Activated CD8-positive, alpha-beta memory T cell treated with anti-CD3 and anti-CD28 coated beads, Interleukin-2, amount 50 U/mL, for 4 hours (primary cell): ENCODE results near the gene ACOT7.

Source experiments
- DNase-seq: peaks from one replicate; pipeline ENCODE4 v3.0.0-alpha.2; 2020

Gene ACOT7

GRCh38 chr1:6307099-6307498, 86.5 kb downstream of the ACOT7 start:
- DNase-seq: no peak

- DNase-seq: no peak
Measured at GRCh38 chr1:6303397-6304012, 90.1 kb downstream of the ACOT7 start.

DNA sequence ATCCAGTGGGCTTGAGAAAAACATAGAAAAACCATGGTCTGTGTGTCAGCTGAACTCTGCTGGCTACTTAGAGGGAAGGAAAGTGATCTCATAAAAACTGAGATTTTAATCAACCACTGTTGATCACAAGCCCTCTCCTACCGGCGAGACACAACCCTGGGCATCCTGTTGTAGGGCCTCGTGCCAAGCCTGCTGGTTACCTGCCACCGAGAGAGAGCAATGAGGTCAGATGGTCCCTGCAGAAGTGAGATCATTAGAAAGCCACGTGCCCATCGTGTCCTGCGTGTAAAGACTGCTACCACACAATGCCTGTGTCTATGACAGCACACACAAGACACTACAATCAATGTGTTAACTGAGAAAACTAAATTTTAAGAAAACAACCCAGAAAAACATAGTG, 91.0 kb downstream of the ACOT7 start:
- no peak for DNase-seq

DNA sequence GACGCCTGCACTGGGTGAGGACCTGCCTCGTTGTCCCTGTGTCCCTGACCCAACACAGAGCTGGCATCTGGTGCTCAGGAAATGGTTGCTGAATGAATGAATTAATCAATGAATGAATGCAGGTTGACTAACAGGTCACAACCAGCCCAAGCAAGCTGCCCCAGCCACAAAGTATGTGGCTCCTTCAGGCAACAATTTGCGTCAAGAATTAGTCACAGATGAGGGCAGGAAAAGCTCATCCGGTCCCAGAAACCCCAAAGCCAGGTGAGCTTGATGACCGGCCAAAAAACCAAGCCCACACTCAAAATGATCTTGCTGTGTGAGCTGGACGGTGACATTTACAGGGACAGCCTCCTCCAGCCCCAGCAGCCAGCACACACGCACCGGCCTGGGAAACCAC, 92.0 kb downstream of the ACOT7 start:
- DNase-seq: no peak

DNA sequence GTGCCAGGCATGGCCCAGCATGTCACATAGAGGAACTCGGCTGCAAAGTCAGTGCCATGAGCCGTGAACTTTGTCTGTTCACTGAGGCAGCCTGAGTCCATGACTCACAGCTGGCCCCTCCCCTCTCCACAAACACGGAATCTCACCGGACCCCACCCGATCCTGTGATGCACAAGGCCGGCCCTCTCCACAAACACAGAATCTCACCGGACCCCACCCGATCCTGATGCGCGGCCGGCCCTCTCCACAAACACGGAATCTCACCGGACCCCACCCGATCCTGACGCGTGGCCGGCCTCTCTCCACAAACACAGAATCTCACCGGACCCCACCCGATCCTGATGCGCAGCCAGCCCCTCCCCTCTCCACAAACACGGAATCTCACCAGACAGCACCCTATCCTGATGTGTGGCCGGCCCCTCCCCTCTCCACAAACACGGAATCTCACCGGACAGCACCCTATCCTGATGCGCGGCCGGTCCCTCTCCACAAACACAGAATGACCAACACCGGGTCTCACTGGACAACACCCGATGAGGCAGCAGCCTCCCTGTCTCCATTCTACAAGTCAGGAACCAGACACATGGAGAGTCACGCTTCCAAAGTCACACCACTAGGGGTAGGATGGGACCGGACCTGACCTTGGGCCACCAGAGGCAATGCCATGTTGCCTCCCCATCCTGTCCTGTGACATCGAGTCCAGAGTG, 93.1 kb downstream of the ACOT7 start:
- no peak for DNase-seq

DNA sequence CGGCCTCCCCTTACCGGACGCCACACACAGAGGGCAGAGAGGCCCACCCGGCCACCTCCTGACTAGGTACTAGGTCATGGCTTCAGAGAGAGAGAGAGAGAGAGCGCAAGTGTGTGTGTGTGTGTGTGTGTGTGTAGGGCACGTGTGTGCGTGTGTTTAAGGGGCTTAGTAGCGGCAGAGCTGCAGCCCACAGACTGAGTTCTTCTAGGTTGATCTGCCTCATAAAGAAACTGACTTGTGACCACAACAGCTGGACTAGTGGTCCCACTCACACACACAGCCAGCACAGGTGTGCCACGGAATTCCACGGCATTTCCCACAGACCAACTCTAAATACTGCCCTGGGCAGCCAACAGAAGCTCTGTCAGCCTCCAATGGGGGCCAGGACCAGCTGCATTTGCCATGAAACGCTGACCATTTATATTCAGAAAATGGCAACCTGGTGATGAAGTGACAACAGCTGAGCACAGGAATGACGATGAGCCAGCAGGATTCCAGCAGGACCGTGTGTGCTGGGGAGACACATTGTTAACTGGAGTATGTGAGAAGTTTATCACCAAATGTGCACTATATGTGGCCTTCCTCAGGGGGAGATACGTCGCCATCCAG, 93.9 kb downstream of the ACOT7 start:
- no peak for DNase-seq

DNA sequence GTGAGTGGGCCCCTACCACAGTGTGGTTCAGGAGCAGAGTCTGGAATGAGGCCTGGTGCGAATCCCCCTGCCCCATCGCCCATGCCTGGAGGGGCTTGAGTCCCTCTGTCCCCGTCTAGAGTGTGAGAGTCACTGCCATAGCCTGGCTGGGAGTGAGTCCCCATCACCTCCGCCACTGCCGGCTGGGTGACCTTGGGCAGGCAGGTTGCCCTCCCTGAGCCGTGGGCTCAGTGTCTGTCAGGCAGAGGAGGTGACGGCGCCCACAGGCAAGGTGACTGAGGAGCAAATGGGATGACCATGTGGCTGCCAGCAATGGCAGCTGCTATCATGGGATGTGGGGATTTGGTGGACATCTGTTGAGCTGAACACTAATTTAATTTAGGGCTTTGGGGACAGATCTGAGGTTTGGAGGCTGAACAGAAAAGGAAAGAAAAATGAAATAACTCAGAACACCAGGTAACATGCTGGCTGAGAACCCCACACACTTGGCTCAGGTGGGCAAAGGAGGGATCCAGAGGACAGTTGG, 94.6 kb downstream of the ACOT7 start:
- no peak for DNase-seq

DNA sequence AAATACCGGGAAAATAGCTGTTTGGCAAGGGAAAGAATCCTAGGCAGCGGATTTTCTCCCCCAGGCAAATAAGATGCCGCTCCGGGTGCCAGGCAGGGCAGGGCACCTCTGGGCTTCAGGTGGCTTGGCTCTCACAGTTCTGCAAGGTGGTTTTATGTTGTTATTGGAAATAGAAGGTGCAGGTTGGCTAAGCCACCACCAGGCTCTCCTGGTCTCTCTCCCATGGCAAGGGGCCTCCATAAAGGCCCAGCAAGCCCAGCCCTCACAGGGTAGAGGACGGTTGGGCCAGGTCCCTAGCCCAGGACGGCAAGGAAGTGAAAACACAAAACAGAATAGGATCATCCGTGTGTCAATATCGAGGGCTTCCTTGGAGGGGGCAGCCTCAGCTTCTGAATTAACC, 95.0 kb downstream of the ACOT7 start:
- no peak for DNase-seq

GRCh38 chr1:6295910-6296309, 97.7 kb downstream of the ACOT7 start:
- DNase-seq: no peak

DNA sequence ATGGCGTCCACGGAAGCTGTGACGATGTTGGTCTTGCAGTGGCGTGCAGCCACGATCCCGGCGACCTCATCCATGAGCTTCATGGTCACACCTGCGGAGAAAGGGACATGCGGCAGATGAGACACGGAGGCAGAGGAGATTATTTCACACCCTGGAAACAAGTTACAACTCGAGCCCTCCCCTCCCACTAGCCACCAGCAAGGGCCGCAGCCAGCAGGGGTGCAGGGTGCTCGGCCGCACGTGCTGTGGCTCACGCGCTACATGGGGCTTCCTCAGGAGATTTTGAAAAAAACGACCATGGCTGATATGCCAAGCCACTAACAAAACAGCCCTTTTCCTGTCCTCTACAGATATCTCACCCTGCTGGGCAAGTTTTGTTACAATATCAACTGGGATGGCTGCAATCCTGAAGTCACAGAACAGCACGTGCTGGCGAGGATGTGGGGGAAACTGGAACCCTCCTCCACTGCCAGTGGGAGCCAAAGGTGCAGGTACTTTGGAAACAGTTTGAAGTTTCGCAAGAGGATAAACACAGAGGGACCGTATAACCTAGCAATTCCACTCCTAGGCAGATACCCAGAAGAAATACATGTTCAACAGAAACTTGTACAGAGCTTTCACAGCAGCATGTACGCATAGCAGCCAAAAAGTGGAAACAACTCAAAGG, 98.5 kb downstream of the ACOT7 start:
- no peak for DNase-seq

DNA sequence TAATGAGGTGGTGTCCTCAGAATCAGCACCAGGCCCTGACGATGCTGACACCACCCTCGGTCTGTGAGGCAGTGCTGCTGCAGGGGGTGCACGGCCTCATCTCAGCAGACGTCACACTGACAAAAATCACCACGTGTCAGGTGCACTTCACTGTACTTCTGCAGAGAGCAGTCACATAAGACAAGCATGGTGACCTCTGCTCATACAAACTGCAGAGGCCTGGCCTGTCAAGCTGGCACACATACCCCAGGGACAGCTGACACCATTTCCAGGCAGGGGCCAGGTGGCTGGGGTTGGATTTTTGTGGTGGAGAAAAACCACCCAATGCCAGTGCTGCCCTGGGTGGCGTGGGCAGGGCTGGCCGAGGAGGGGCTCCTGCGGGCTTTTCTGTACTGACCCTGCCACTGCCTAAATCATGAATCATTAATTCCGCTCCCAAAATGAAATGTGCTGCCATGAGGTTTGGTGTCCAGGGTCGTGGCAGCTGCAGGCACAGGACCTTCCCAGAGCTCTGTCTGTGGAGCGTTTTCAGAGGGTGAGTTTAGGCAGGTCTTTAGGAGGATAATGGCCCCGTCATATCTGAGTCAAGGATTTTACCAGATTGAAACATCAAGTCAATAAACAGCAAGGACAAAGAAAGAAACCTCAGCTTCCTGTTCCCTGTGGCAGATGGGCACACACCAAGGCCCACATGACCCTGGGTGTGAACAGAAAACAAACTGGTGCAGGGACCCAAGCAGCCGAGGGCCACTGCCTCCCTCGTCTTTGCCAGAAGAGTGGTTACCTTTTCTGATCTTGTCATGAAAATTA, 99.3 kb downstream of the ACOT7 start:
- no peak for DNase-seq

GRCh38 chr1:6292102-6292501, 101.5 kb downstream of the ACOT7 start:
- DNase-seq: no peak

GRCh38 chr1:6288665-6289064, 104.9 kb downstream of the ACOT7 start:
- no peak for DNase-seq

DNA sequence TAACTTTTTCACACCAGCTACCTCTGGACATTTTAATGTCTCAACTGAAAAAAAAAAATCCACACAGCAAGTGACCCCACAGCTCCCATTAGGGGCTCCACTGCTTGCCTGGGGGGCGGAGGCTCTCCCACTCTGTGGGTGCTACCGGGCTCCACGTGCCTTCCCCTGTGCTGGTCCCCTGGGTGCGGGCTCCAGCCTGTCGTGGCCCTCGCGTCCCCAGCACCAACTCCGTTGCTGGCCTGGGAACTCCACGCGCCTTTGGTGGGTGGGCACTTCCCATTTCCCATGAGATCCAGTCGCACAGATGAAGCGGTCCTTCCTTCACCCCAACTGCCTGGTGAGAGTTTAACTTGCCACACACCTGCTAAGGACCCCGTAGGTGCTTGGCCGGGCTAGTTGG, 105.5 kb downstream of the ACOT7 start:
- no peak for DNase-seq

GRCh38 chr1:6287431-6287886, 106.1 kb downstream of the ACOT7 start:
- no peak for DNase-seq

GRCh38 chr1:6287029-6287428, 106.5 kb downstream of the ACOT7 start:
- DNase-seq: no peak

DNA sequence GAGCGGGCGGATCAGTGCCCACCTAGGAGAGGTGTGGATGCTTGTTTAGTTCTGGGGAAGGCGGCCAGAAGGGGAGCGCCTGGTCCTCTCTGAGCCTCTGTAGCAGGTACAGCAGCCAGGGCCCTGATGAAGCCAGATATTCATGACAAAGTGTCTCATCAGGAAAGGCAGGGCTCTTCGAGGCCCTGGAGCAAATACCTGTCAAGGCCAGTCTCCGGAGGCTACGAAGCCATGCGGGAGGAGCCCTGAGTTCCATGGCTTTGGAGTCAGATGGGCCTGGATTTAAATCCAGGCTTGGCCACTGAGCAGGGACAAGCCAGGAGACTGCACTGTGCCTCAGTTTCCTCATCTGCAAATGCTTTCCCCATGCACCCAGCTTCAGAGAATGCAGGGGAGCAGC, 107.3 kb downstream of the ACOT7 start:
- DNase-seq: no peak

DNA sequence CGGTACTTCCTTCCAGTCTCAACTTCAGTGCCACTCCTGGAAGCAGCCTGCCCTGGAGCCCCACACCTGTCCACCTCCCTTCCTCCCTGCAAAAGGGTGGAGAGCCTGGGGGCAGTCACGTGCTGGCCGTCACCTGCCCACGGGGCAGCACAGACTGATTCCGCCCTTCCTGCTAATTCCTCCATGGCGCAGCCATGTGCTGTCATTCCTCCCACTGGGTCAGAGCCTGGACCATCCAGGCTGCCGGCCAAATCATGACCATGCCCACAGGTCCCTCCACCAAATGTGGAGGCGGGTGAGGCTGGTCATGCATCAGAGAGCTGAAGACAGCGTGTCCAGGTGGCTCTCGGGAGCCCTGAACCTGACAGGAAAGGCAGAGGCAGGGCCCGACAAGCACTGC, 108.2 kb downstream of the ACOT7 start:
- no peak for DNase-seq

DNA sequence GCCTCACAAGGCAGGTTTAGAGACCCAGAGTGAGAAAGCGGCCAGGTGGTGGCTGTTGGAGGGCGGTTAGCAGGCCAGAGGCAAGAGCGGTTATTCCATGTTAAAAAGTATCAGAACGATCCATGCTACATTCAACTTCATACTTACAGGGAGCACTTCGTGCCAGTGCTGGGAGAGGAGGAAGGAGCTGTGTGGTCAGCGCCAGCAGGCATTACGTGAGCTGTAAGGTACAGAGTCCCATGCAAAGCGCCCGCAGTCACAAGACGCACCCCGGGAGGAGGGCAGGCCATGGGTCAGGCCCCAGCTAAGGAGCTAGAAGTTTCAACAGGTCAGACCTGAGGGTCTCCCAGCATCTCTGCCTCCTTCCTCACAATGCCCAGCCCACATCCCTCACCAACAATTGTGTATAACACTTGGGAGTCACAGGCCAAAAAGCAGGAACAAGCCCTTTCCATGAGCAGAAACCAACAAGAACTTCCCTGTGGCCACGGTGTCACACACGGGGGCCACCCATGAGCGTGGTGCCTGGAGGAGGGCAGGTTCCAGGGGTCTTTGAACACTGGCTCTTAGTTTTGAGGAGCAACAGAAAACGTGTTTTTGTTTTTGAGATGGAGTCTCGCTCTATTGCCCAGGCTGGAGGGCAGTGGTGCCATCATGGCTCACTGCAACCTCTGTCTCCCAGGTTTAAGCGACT, 110.8 kb downstream of the ACOT7 start:
- DNase-seq: no peak

DNA sequence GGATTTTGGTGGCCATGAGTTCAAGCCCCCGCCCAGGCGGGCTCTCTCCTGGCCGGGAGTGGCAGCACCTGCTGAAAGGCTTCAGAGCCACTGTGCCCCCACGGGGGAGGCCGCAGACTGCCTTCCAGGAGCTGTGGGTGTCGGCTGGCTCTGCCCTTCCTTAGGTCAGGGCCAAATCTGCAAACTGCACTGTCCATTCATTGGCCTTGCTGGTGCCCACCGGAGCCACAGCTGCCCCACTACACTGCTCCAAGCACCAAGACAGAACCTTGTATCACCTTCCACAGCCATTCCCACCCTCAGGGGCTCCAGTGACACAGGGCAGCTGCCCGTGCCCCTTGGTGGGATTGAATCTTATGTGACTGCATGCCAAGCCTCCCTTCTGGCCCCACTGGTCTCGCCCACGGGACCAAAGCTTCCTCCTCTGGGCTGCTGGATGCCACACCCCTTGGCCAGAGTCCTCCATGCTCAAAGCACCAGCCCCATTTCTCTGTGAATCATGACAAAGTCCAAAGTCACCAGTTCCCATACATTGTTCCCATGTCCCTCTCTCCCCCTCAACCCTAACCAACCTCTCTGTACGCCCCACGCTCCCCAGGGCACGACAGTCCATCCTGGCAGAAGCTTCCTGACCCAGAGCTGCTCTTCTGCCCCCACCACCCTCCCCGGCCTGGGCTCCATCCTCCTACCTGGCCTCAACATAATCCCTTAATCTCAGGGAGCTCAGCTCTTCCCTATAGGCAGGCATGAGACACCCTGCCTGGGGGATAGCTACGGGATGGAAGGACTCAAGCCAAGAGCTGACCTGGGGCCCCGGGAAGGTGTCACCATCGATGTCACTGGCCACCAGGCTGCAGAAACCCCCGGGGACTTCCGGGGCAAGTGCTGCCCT, 111.8 kb downstream of the ACOT7 start:
- no peak for DNase-seq
